ENCODE measurements around the gene FHOD1. TPM values are rescaled to one million over a fixed set of nuclear protein-coding genes. Genes with fewer than 3 reads are reported as not detected.

The FHOD1 gene
- total RNA-seq, 1 donor from 2014 or later, result 35.3 TPM

- intact Hi-C loops (cut with DNase I), result no loop called here
- ATAC-seq, result peak; percentile 45
- DNase-seq (ENCODE audit: low spot score), result no peak
Observed at GRCh38 chr16:67199011-67199807, 48.1 kb downstream of the FHOD1 start, which contains the start of gene ELMO3. ELMO3 (plus strand) TSS chr16:67199131; CDS start chr16:67199327, 196 bp downstream.

- DNase-seq (ENCODE audit: low spot score), result no peak
- intact Hi-C loops (cut with DNase I), result no loop called here
- ATAC-seq, result peak; percentile 58
Observed at GRCh38 chr16:67198238-67198734, 49.0 kb downstream of the FHOD1 start.

GRCh38 chr16:67197704-67198103 lies 49.6 kb downstream of the FHOD1 start:
- no peak for ATAC-seq
- DNase-seq (ENCODE audit: low spot score), result no peak
- intact Hi-C loops (cut with DNase I), result no loop called here

GRCh38 chr16:67196881-67197280 lies 50.4 kb downstream of the FHOD1 start:
- DNase-seq (ENCODE audit: low spot score), result no peak
- intact Hi-C loops (cut with DNase I), result no loop called here
- no peak for ATAC-seq

GRCh38 chr16:67195676-67196075 lies 51.6 kb downstream of the FHOD1 start:
- DNase-seq (ENCODE audit: low spot score) (no peak), ATAC-seq (no peak)
- intact Hi-C loops (cut with DNase I), result no loop called here

GRCh38 chr16:67194260-67194659 lies 53.0 kb downstream of the FHOD1 start:
- DNase-seq (ENCODE audit: low spot score) (no peak), ATAC-seq (no peak)
- intact Hi-C loops (cut with DNase I), result no loop called here

GRCh38 chr16:67193536-67193935 lies 53.7 kb downstream of the FHOD1 start:
- intact Hi-C loops (cut with DNase I), result no loop called here
- DNase-seq (ENCODE audit: low spot score) (no peak), ATAC-seq (no peak)

GRCh38 chr16:67192781-67193361 lies 54.4 kb downstream of the FHOD1 start:
- DNase-seq (ENCODE audit: low spot score) (no peak), ATAC-seq (no peak)
- intact Hi-C loops (cut with DNase I), result no loop called here

- DNase-seq (ENCODE audit: low spot score) (peak; percentile 93), ATAC-seq (peak; percentile 95)
- intact Hi-C loops (cut with DNase I), result no loop called here
Observed at GRCh38 chr16:67191995-67192681, 55.1 kb downstream of the FHOD1 start, which contains the start of gene E2F4. E2F4 (plus strand) TSS chr16:67192155; CDS start chr16:67192228, 73 bp downstream.

- DNase-seq (ENCODE audit: low spot score), result no peak
- ATAC-seq, result peak; percentile 2
- intact Hi-C loops (cut with DNase I), result no loop called here
Observed at GRCh38 chr16:67191411-67191994, 55.8 kb downstream of the FHOD1 start.

GRCh38 chr16:67190448-67191399 lies 56.6 kb downstream of the FHOD1 start:
- ATAC-seq (no peak), DNase-seq (ENCODE audit: low spot score) (no peak)
- intact Hi-C loops (cut with DNase I), result no loop called here

- intact Hi-C loops (cut with DNase I), result no loop called here
- no peak for DNase-seq (ENCODE audit: low spot score)
- no peak for ATAC-seq
Observed at GRCh38 chr16:67190041-67190440, 57.2 kb downstream of the FHOD1 start, which contains the start of gene EXOC3L1. EXOC3L1 (minus strand) TSS chr16:67190136; CDS start chr16:67189676, 460 bp downstream.

GRCh38 chr16:67188798-67189197 lies 58.5 kb downstream of the FHOD1 start:
- DNase-seq (ENCODE audit: low spot score) (no peak), ATAC-seq (no peak)
- intact Hi-C loops (cut with DNase I), result no loop called here

GRCh38 chr16:67188323-67188722 lies 59.0 kb downstream of the FHOD1 start:
- DNase-seq (ENCODE audit: low spot score) (no peak), ATAC-seq (no peak)
- intact Hi-C loops (cut with DNase I), result no loop called here

- ATAC-seq (no peak), DNase-seq (ENCODE audit: low spot score) (no peak)
- intact Hi-C loops (cut with DNase I), result no loop called here
Observed at GRCh38 chr16:67187175-67187890, 59.9 kb downstream of the FHOD1 start.

GRCh38 chr16:67186550-67186950 lies 60.7 kb downstream of the FHOD1 start:
- intact Hi-C loops (cut with DNase I), result no loop called here
- no peak for ATAC-seq
- DNase-seq (ENCODE audit: low spot score), result no peak

- DNase-seq (ENCODE audit: low spot score) (no peak), ATAC-seq (no peak)
- intact Hi-C loops (cut with DNase I), result no loop called here
Observed at GRCh38 chr16:67185651-67186134, 61.6 kb downstream of the FHOD1 start.
